Stomach (tissue), 4 donors: Measurements from ENCODE around the gene DUT.

Experiments
- EP300 ChIP-seq: sonication (generic); formaldehyde crosslinking; IDR thresholded peaks from one replicate; pipeline ENCODE4 v1.6.1; 2017; ENCODE audit warnings: antibody characterized with exemption
- POLR2AphosphoS5 ChIP-seq, 3 donors: sonication (generic); formaldehyde crosslinking; IDR thresholded peaks; one replicate each; pipeline ENCODE4 v1.6.1; 2016; ENCODE audit warnings: antibody characterized with exemption in 3 of 3
- TF ChIP-seq, protein P1 (sequence below), 7 experiments: fragments of 450-650 bp in 4 of 7; fragments of 200-600 bp in 3 of 7; sonication (generic) in 3 of 7; IDR thresholded peaks; one replicate each; pipeline ENCODE4 v1.5.1; 2016 to 2019; ENCODE audit warnings: antibody characterized with exemption in 7 of 7, control low read depth in 2 of 7, mild to moderate bottlenecking in 1 of 7

DNA sequence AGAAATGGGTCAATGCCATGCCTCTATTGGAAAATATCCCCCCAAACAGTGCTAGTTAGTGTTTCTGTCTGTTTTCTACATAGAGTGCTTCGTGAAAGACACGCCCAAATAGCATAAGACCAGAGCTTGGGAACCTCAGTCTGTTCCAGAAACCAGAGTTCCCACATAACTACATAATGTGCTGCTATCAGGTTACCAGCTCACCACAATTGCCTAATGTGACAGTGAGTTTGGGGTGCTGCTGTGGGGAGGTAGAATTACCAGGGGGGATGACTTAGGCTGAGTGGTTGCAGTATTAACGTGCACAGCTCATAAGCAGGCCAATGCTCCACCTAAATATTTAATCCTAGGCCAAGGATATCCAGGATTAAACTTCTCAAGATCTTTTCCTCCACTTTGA is 39.2 kb downstream of the DUT start:
- TF ChIP-seq, protein P1, sequence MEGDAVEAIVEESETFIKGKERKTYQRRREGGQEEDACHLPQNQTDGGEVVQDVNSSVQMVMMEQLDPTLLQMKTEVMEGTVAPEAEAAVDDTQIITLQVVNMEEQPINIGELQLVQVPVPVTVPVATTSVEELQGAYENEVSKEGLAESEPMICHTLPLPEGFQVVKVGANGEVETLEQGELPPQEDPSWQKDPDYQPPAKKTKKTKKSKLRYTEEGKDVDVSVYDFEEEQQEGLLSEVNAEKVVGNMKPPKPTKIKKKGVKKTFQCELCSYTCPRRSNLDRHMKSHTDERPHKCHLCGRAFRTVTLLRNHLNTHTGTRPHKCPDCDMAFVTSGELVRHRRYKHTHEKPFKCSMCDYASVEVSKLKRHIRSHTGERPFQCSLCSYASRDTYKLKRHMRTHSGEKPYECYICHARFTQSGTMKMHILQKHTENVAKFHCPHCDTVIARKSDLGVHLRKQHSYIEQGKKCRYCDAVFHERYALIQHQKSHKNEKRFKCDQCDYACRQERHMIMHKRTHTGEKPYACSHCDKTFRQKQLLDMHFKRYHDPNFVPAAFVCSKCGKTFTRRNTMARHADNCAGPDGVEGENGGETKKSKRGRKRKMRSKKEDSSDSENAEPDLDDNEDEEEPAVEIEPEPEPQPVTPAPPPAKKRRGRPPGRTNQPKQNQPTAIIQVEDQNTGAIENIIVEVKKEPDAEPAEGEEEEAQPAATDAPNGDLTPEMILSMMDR (IDR thresholded peaks at IDR 0.05) = no peak
- TF ChIP-seq POLR2AphosphoS5 (IDR thresholded peaks at IDR 0.05) (no peak), EP300 (no peak)
